ENCODE results near the gene NPAS3. TPM values are rescaled to one million over a fixed set of nuclear protein-coding genes. Genes with fewer than 3 reads are reported as not detected.
A peak's percentile ranks its signal among the peaks of the same experiment; 100 is the strongest.

NPAS3 gene
- total RNA-seq, 6 donors from 2014 or later: 0.30 to 0.77 (median 0.59) TPM; not detected in 2

- DNase-seq: no peak
- Histone ChIP-seq H3K27ac (no peak overlapping the region), H3K4me1 (peaks cover 2 to 7% (median 5%) of the 10 kb centered on the region in 4 donors), H3K4me3 (no peak overlapping the region), H3K36me3 (no peaks in the 10 kb centered on the region), H3K9me3 (no peaks in the 10 kb centered on the region), H3K27me3 (no peaks in the 10 kb centered on the region)
- ATAC-seq (ENCODE audit: low FRiP score in 2 of 2): no peak
- TF ChIP-seq EP300 (IDR thresholded peaks at IDR 0.05) (no peak), CTCF (IDR thresholded peaks at IDR 0.05) (no peak)
- WGBS, 2 donors: 79 to 81% methylated on average over 11 of the region's 11 CpGs
Observed at GRCh38 chr14:33793398-33794110, 854.9 kb downstream of the NPAS3 start.

GRCh38 chr14:33794791-33795305 is 856.2 kb downstream of the NPAS3 start:
- H3K27me3 ChIP-seq: peaks cover 0 to under 1% (median 0%) of the 10 kb centered on the region in 4 donors
- TF ChIP-seq POLR2AphosphoS5 (IDR thresholded peaks at IDR 0.05): no peak
- TF ChIP-seq EP300 (IDR thresholded peaks at IDR 0.05): no peak
- TF ChIP-seq CTCF (IDR thresholded peaks at IDR 0.05): no peak
- TF ChIP-seq POLR2A (IDR thresholded peaks at IDR 0.05): no peak
- ATAC-seq (ENCODE audit: low FRiP score in 2 of 2) (no peak), DNase-seq (no peak)
- H3K27ac ChIP-seq: no peak overlapping the region
- H3K36me3 ChIP-seq: no peaks in the 10 kb centered on the region
- no peaks in the 10 kb centered on the region for H3K9me3 ChIP-seq
- peaks cover 2 to 9% (median 6%) of the 10 kb centered on the region in 4 donors for H3K4me1 ChIP-seq
- H3K4me3 ChIP-seq: no peak overlapping the region
- WGBS, 2 donors: 59 to 63% methylated on average over 1 of the region's 1 CpG

GRCh38 chr14:33796356-33796755 is 857.7 kb downstream of the NPAS3 start:
- DNase-seq: no peak
- 75 to 80% methylated on average over 3 of the region's 3 CpGs for WGBS, 2 donors
- peaks cover 2 to 21% (median 6%) of the 10 kb centered on the region in 4 donors for H3K4me1 ChIP-seq
- no peak for ATAC-seq (ENCODE audit: low FRiP score in 2 of 2)
- no peaks in the 10 kb centered on the region for H3K36me3 ChIP-seq
- TF ChIP-seq CTCF (IDR thresholded peaks at IDR 0.05) (no peak), POLR2AphosphoS5 (IDR thresholded peaks at IDR 0.05) (no peak), POLR2A (IDR thresholded peaks at IDR 0.05) (no peak), EP300 (IDR thresholded peaks at IDR 0.05) (no peak)
- H3K4me3 ChIP-seq: no peak overlapping the region
- H3K27ac ChIP-seq: no peak overlapping the region
- H3K27me3 ChIP-seq: peaks cover 0 to 15% (median 2%) of the 10 kb centered on the region in 4 donors
- H3K9me3 ChIP-seq: no peaks in the 10 kb centered on the region

- H3K27me3 ChIP-seq: peaks cover 0 to 15% (median 2%) of the 10 kb centered on the region in 4 donors
- ATAC-seq (ENCODE audit: low FRiP score in 2 of 2): no peak
- DNase-seq: peak in 1 of 2 donors; percentile 85
- H3K27ac ChIP-seq: no peak overlapping the region
- H3K36me3 ChIP-seq: no peaks in the 10 kb centered on the region
- peak overlapping the region in 3 of 4 donors; percentile 10 to 17 (median 13) for H3K4me3 ChIP-seq
- H3K4me1 ChIP-seq: peaks cover 0 to 14% (median 0%) of the 10 kb centered on the region in 4 donors
- H3K9me3 ChIP-seq: no peaks in the 10 kb centered on the region
- 47 to 71% methylated on average over 39 to 46 of the region's 100 CpGs for WGBS, 2 donors
- TF ChIP-seq CTCF (IDR thresholded peaks at IDR 0.05): no peak
- no peak for TF ChIP-seq POLR2A (IDR thresholded peaks at IDR 0.05)
- no peak for TF ChIP-seq EP300 (IDR thresholded peaks at IDR 0.05)
- no peak for TF ChIP-seq POLR2AphosphoS5 (IDR thresholded peaks at IDR 0.05)
Observed at GRCh38 chr14:33799705-33800570, 861.3 kb downstream of the NPAS3 start.
